Neural cell (in vitro differentiated cells): ENCODE data around the gene ANKEF1.

ENCODE experiments used
- EP300 ChIP-seq: fragments of 450-650 bp; conservative IDR thresholded peaks from 2 replicates; pipeline ENCODE4 v1.6.1; 2014; ENCODE audit warnings: antibody characterized with exemption, mild to moderate bottlenecking, moderate library complexity; ENCODE audit not compliant: poor library complexity, severe bottlenecking
- POLR2AphosphoS5 ChIP-seq: IDR thresholded peaks from 2 replicates; pipeline ENCODE4 v1.6.1; 2012
- TAF1 ChIP-seq: IDR thresholded peaks from 2 replicates; pipeline ENCODE4 v1.6.1; 2012; ENCODE audit warnings: low read depth
- TF ChIP-seq, protein P1 (sequence below): fragments of 450-650 bp; IDR thresholded peaks from 2 replicates; pipeline ENCODE4 v1.5.1; 2014; ENCODE audit warnings: antibody characterized with exemption, mild to moderate bottlenecking, moderate library complexity; ENCODE audit not compliant: poor library complexity, severe bottlenecking

GRCh38 chr20:10076126-10077080, 41.6 kb downstream of the ANKEF1 start:
- TF ChIP-seq, protein P1, sequence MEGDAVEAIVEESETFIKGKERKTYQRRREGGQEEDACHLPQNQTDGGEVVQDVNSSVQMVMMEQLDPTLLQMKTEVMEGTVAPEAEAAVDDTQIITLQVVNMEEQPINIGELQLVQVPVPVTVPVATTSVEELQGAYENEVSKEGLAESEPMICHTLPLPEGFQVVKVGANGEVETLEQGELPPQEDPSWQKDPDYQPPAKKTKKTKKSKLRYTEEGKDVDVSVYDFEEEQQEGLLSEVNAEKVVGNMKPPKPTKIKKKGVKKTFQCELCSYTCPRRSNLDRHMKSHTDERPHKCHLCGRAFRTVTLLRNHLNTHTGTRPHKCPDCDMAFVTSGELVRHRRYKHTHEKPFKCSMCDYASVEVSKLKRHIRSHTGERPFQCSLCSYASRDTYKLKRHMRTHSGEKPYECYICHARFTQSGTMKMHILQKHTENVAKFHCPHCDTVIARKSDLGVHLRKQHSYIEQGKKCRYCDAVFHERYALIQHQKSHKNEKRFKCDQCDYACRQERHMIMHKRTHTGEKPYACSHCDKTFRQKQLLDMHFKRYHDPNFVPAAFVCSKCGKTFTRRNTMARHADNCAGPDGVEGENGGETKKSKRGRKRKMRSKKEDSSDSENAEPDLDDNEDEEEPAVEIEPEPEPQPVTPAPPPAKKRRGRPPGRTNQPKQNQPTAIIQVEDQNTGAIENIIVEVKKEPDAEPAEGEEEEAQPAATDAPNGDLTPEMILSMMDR: no peak
- TF ChIP-seq POLR2AphosphoS5: no peak
- TF ChIP-seq TAF1: no peak
- no peak for TF ChIP-seq EP300
